ENCODE measurements around the gene RPTOR.

RPTOR gene

DNA sequence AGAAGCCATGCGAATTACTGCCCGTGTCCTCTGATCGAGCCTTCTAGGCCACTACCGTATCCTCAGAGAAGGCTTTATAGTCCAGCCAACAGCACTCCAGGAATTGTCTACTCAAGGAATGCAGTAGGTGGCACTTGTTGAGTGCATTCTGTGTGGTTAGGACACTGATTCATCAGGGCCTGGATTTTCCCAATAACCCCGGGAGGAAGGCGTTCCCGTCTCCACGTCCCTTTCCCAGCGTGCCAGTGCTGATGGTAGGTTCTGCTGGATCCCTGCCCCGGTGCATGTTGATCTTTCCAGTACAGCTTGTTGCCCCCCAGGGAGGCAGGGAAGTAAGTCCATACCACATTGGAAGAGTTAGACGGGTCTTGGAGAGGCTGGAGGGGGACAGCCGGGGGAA, 122.2 kb downstream of the RPTOR start:
- Mint-ChIP-seq H3K27me3 (no peaks in the 10 kb centered on the region), H3K4me1 (ENCODE audit: low read depth) (peaks cover 22% of the 10 kb centered on the region), H3K36me3 (ENCODE audit: low read depth) (peaks cover 17% of the 10 kb centered on the region), H3K4me3 (no peak overlapping the region), H3K27ac (no peak overlapping the region), H3K9me3 (no peaks in the 10 kb centered on the region)
- intact Hi-C loops (cut with micrococcal nuclease) = no loop called here

DNA sequence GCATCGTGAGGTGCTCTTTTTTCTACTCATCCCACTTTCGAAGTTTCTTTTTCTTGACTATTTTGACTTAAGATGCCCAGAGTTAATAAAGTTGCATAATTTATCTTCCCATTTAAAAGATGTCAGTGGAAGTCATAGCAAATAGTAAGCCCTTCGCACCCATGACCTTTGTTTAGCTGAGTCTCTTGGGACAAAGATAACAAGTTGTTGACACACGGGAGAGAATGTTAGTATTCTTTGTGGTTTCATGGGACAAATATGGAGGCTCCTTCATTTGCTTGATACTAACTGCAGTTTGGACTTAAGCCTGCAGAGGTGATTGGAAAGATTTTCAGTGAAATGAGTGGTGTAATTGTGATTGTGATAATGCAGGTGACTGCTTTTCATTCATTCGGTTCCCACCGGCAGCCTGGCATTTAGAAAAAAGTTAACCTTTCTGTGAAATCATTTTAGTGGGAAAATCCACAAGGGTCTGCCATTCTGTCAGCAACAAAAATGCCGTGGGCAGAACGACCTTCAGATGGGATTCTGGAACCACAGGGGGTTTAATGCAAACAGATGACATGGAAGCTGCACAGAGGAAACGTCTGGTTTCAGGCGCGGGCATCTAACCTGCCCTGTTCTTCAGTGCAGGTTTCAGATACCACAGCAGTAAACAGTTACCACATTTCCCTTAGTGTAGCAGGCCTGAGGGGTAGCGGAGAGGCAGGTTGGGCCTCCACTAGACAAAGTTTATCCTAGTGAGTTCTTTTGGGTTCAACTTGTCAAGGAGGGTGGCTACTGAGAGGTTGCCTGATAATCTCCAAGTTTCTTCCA, 123.0 kb downstream of the RPTOR start:
- Mint-ChIP-seq H3K36me3 (ENCODE audit: low read depth) (peaks cover 17% of the 10 kb centered on the region), H3K9me3 (no peaks in the 10 kb centered on the region), H3K4me3 (no peak overlapping the region), H3K4me1 (ENCODE audit: low read depth) (peaks cover 22% of the 10 kb centered on the region), H3K27me3 (no peaks in the 10 kb centered on the region), H3K27ac (no peak overlapping the region)
- intact Hi-C loops (cut with micrococcal nuclease) = no loop called here

DNA sequence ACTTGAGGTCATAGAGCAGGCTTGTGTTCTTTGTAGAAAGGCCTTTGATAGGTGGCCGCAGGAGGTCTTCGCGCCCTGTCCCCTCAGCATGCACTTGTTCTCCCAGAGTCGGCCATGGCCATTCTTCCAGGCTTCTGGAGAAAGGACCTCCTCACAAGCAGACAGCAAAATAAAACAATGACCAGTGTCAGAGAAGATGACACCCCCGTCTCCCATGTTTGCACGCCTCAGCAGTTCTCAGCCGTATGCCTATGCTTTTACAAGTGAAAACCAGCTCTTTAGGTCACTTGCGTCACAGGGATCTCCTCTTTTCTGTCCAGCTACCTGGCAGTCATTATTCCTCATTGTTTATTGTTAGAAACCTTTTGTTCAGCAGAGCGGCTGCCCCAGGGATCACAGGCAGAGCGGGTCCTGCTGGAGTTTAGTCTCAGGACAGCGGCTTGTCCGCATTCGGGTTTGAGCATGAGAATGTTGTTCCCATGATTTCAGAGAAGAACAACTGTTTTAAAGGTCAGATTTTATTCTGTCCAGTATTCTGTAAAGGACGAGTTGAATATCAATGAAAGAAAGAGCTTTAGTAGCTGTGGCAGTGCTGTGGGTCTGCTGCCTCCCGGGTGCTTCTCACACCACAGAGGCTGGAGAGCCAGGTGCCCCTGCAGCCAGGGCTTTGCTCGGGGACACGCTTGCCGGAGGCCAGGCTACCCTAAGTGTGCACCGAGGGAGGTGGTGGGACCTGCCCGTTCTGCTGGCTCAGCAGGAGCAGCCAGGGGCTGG, 123.9 kb downstream of the RPTOR start:
- Mint-ChIP-seq H3K4me1 (ENCODE audit: low read depth) (peaks cover 28% of the 10 kb centered on the region), H3K27me3 (no peaks in the 10 kb centered on the region), H3K4me3 (no peak overlapping the region), H3K27ac (no peak overlapping the region), H3K9me3 (no peaks in the 10 kb centered on the region), H3K36me3 (ENCODE audit: low read depth) (peaks cover 17% of the 10 kb centered on the region)
- intact Hi-C loops (cut with micrococcal nuclease) = no loop called here

DNA sequence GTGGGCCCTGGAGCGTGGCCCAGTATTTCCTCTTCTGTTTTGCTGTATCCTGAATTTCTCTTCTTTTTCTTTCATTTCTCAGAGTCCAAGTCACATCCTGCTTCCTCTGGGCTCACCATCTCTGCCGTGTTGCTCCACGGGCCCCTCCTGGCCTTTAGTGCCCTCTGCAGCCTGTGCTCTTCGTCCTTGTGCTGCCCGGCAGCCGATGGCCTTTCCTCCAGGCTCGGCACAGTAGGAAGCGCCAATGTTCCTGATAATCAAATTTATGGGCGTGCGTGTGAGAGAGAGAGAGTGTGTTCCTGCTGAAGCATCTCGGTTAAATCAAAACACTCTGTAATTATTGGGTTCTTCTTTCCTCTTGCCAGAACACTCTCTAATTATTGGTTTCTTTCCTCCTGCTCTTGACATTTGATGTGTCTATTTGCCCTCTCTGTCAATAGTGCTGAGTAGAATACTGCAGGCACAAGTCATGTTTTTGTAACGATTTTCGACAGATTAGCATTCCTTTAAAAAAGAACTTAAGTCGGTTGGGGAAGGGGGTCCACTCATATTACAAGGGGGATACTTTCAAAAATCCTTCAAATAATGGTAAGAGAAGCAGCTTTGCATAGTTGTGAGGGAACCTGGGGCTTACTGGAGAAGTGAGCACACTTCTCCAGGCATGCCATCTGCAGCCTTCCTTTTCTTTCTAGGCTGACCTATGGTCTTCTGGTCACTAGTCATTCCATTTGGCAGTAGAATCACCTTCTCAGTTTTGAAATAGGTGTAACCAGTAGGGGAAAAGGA, 126.6 kb downstream of the RPTOR start:
- no peak overlapping the region for H3K4me3 Mint-ChIP-seq
- H3K27me3 Mint-ChIP-seq = no peaks in the 10 kb centered on the region
- peaks cover 20% of the 10 kb centered on the region for H3K36me3 Mint-ChIP-seq (ENCODE audit: low read depth)
- peaks cover 17% of the 10 kb centered on the region for H3K4me1 Mint-ChIP-seq (ENCODE audit: low read depth)
- no peaks in the 10 kb centered on the region for H3K9me3 Mint-ChIP-seq
- no peak overlapping the region for H3K27ac Mint-ChIP-seq
- intact Hi-C loops (cut with micrococcal nuclease) = no loop called here

DNA sequence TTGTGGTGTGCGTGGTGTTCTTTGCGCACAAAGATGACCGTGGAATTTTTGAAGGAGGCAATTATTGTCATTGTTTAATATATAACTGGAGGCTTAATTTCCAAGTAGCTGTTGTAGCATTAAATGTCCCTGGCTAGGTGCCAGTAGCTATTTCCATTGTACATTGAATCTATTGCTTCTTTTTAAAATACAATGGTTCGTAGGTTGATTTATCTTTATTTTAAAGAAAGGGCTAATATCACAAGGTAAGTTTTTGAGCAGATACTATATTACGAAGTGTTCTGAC, 127.1 kb downstream of the RPTOR start:
- Mint-ChIP-seq H3K9me3 (no peaks in the 10 kb centered on the region), H3K27ac (no peak overlapping the region), H3K4me1 (ENCODE audit: low read depth) (peaks cover 17% of the 10 kb centered on the region), H3K4me3 (no peak overlapping the region), H3K27me3 (no peaks in the 10 kb centered on the region), H3K36me3 (ENCODE audit: low read depth) (peaks cover 16% of the 10 kb centered on the region)
- intact Hi-C loops (cut with micrococcal nuclease) = no loop called here

DNA sequence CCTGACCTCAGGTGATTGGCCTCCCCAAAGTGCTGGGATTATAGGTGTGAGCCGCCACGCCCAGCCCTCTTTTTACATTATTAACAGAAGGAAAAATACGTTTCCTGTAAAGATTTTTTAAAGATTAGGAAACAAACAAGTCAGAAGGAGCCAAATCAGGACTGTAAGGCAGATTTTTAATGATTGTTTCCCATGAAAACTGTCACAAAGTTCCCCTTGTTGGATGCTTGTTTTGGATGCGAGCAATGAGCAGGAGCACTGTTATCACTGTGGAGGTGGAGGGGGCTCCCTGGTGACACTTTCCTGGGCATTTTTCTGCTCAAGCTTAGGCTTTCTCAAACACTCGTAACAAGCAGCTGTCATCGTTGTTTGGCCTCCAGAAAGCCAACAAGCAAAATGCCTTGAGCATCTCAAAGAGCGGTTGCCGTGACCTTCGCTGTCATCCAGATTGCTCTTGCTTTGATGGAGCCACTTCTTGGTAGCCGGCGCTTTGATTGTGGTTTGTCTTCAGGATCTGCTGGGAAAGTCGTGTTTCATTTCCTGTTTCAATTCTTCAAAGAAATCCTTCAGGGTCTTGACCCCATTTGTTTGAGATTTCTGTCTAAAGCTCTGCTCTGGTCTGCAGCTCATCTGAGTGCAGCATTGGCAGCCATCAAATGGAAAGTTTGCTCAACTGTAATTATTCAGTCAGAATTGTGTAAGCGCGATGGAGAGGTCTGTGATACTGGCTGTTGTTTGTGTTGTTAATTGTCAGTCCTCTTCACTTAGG, 128.7 kb downstream of the RPTOR start:
- intact Hi-C loops (cut with micrococcal nuclease) = no loop called here
- Mint-ChIP-seq H3K4me1 (ENCODE audit: low read depth) (peaks cover 26% of the 10 kb centered on the region), H3K27me3 (no peaks in the 10 kb centered on the region), H3K9me3 (no peaks in the 10 kb centered on the region), H3K4me3 (no peak overlapping the region), H3K27ac (no peak overlapping the region), H3K36me3 (ENCODE audit: low read depth) (peaks cover 10% of the 10 kb centered on the region)

DNA sequence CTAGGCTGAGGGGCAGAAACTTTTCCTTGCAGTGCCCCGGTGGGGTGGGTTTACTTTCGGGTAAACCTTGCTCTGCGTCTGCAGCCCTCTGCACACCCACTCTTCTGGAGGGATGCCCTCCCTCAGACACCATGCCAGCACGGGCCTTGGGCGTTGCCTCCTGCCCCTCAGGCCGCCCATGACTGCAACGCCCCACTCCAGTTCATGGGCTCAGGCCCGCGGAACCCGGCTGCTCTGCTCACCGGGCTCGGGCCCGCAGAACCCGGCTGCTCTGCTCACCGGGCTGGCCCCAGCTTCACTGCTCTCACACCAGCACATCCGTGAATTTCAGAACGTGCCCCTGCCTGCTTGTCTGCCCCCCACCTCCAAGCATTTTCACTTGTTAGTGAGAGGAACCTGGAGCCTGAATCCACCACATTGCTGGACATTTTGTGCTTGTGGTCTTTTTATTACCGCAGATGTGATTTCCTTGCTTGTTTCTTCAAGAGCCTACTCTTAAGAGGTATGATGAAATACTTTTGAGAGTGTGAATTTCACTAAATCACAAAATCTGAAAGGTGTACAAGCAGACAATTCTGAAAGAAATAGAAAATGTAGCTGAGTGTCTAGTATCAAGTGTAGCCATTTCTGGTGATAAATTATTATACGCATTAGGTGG, 130.9 kb downstream of the RPTOR start:
- Mint-ChIP-seq H3K36me3 (ENCODE audit: low read depth) (peaks cover 10% of the 10 kb centered on the region), H3K4me3 (no peak overlapping the region), H3K27me3 (no peaks in the 10 kb centered on the region), H3K27ac (no peak overlapping the region), H3K9me3 (no peaks in the 10 kb centered on the region), H3K4me1 (ENCODE audit: low read depth) (peaks cover 41% of the 10 kb centered on the region)
- intact Hi-C loops (cut with micrococcal nuclease) = no loop called here

DNA sequence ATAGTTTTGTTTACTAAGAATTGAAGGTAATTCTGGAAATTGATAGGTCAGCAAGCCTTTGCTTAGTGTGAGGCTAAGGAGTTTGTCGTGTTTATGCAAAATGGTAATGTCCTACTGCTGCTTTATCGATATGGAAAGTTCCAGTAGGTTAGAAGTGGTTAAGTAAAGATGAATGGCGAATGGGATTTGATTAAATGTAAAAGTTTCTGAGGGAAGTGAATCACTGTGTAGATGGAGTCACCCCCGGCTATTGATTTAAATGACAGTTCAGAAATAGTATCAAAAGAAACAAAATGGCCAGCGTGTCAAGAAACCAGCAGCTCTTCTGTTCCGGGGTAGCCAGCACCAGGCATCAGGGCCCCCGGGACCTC, 131.4 kb downstream of the RPTOR start:
- no peak overlapping the region for H3K27ac Mint-ChIP-seq
- H3K4me3 Mint-ChIP-seq = no peak overlapping the region
- no peaks in the 10 kb centered on the region for H3K9me3 Mint-ChIP-seq
- H3K4me1 Mint-ChIP-seq (ENCODE audit: low read depth) = peaks cover 38% of the 10 kb centered on the region
- peaks cover 7% of the 10 kb centered on the region for H3K36me3 Mint-ChIP-seq (ENCODE audit: low read depth)
- no peaks in the 10 kb centered on the region for H3K27me3 Mint-ChIP-seq
- intact Hi-C loops (cut with micrococcal nuclease) = no loop called here

DNA sequence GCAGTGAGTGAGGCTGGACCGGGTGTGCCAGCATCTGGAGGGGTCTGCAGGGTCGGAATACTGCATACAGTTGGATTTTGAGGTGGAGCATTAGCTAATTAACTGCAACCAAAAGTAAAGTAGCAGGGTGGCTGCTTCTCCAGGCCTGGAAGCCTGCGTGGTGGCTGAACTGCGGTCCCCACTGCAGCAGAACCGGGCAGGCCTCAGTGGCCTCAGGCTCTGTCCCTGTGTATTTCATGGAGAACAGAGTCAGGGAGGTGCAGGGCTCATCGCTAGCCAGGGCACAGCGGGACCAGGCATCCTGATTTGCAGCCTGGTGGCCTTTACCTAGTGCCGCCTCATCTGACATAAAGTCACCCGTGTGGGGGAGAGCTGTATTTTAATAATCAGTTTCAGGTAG, 131.9 kb downstream of the RPTOR start:
- H3K9me3 Mint-ChIP-seq = no peaks in the 10 kb centered on the region
- no peak overlapping the region for H3K27ac Mint-ChIP-seq
- peaks cover 36% of the 10 kb centered on the region for H3K4me1 Mint-ChIP-seq (ENCODE audit: low read depth)
- H3K27me3 Mint-ChIP-seq = no peaks in the 10 kb centered on the region
- H3K36me3 Mint-ChIP-seq (ENCODE audit: low read depth) = peaks cover 5% of the 10 kb centered on the region
- no peak overlapping the region for H3K4me3 Mint-ChIP-seq
- intact Hi-C loops (cut with micrococcal nuclease) = no loop called here

DNA sequence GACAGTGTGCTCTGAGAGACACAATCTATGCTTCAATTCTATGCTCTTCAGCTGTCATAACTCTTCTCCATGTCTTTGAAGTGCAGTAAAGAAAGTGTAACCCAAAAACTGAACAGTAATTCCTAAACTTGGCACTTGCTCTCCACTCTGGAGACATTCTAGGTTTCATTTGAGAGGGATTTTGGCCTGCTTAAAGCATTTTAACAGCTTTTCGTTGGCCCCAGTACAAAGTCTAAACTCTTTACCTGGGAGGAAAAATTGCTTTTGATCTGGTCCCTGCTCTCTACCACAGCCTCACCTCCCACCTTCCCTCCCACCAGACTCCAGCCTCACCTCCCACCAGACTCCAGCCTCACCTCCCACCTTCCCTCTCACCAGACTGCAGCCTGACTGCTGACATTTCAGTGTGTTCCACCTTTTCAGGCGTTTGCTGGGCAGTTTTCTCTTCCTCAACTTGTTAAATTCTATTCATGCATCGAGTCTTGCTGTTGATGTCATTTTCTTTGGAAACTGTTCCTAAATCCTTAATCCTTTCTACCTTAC, 132.6 kb downstream of the RPTOR start:
- H3K27ac Mint-ChIP-seq = no peak overlapping the region
- H3K4me1 Mint-ChIP-seq (ENCODE audit: low read depth) = peaks cover 36% of the 10 kb centered on the region
- H3K27me3 Mint-ChIP-seq = no peaks in the 10 kb centered on the region
- peaks cover 5% of the 10 kb centered on the region for H3K36me3 Mint-ChIP-seq (ENCODE audit: low read depth)
- no peaks in the 10 kb centered on the region for H3K9me3 Mint-ChIP-seq
- intact Hi-C loops (cut with micrococcal nuclease) = no loop called here
- H3K4me3 Mint-ChIP-seq = no peak overlapping the region

DNA sequence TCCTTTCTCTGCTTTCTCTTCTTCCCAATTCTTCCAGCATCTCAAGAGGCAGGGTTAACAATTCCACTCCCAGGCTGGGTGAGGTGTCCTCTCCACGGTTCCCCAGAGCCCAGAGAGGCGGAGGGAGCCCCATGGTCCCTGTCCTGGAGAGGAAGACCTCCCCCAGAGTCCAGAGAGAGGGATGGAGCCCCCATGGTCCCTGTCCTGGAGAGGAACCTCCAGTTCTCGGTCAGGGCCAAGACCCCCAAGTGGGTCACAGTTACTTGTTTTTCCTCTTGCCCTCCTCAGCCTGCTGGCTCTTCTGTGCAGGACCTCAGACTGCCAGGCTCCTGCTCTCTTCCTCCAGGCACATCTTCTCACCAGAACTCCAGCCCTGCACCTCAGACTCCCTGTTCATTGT, 135.2 kb downstream of the RPTOR start:
- Mint-ChIP-seq H3K4me3 (no peak overlapping the region), H3K4me1 (ENCODE audit: low read depth) (peaks cover 24% of the 10 kb centered on the region), H3K9me3 (no peaks in the 10 kb centered on the region), H3K27me3 (no peaks in the 10 kb centered on the region), H3K36me3 (ENCODE audit: low read depth) (peaks cover 14% of the 10 kb centered on the region), H3K27ac (no peak overlapping the region)
- intact Hi-C loops (cut with micrococcal nuclease) = no loop called here

DNA sequence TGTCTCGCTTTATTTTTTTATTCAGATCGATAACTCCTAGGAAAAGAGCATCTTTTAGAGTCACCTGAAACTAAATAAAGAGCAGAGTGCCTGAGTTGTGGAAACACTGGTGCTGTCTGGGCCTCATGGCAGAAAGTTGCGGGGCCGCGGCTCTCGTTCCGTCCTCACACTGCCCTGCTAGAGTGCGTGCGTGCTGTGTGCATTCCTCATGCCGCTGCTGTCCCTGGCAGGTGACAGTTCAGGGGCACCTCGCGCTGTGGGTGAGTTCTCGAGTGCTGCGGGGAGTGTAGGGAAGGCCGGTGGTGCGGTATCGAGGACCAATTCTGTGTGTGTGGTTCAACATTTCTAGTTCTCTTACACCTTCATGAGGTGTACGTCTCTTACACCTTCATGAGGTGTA, 136.6 kb downstream of the RPTOR start:
- H3K27me3 Mint-ChIP-seq = no peaks in the 10 kb centered on the region
- H3K27ac Mint-ChIP-seq = no peak overlapping the region
- peaks cover 24% of the 10 kb centered on the region for H3K4me1 Mint-ChIP-seq (ENCODE audit: low read depth)
- H3K4me3 Mint-ChIP-seq = no peak overlapping the region
- intact Hi-C loops (cut with micrococcal nuclease) = no loop called here
- H3K9me3 Mint-ChIP-seq = no peaks in the 10 kb centered on the region
- H3K36me3 Mint-ChIP-seq (ENCODE audit: low read depth) = peaks cover 15% of the 10 kb centered on the region

DNA sequence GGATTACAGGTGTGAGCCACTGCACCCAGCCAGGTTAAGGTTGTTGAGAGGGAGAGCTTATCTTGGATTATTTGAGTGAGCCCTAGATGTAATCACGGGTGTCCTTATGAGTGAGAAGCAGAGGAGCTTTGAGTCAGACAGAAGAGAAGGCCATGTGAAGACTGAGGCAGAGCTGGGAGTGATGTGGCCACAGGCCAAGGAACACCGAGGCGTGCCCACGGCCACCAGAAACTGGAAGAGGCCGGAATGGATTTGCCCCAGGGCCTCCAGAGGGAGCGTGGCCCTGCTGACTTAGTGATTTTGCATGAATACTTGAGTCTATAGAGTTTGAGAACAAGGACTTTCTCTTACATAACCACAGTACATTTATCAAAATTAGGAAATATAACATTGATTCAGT, 137.7 kb downstream of the RPTOR start:
- peaks cover 29% of the 10 kb centered on the region for H3K4me1 Mint-ChIP-seq (ENCODE audit: low read depth)
- H3K27me3 Mint-ChIP-seq = no peaks in the 10 kb centered on the region
- H3K4me3 Mint-ChIP-seq = no peak overlapping the region
- H3K27ac Mint-ChIP-seq = no peak overlapping the region
- no peaks in the 10 kb centered on the region for H3K9me3 Mint-ChIP-seq
- intact Hi-C loops (cut with micrococcal nuclease) = no loop called here
- peaks cover 21% of the 10 kb centered on the region for H3K36me3 Mint-ChIP-seq (ENCODE audit: low read depth)
